Muscle layer of colon (tissue), 2 donors: ENCODE results near the gene POU5F1.
"Not testable (repeated sequence)": the region's sequence is repeated elsewhere in the genome, so short reads cannot be mapped to it uniquely, and the experiment has no call there.

Experiments
- H3K27ac ChIP-seq: one replicate; pipeline ENCODE4 v1.7.0; 2013; ENCODE audit warnings: low read depth, mild to moderate bottlenecking, low read length, moderate library complexity
- H3K27me3 ChIP-seq, 2 donors: one replicate each; pipeline ENCODE4 v1.7.0; 2013; ENCODE audit warnings: low read length in 2 of 2, mild to moderate bottlenecking in 2 of 2; ENCODE audit not compliant: insufficient read depth in 2 of 2, control insufficient read depth in 1 of 2
- H3K36me3 ChIP-seq: one replicate; pipeline ENCODE4 v1.7.0; 2013; ENCODE audit warnings: mild to moderate bottlenecking, low read length; ENCODE audit not compliant: insufficient read depth
- H3K4me1 ChIP-seq: one replicate; pipeline ENCODE4 v1.7.0; 2013; ENCODE audit warnings: mild to moderate bottlenecking, low read length; ENCODE audit not compliant: insufficient read depth
- H3K4me3 ChIP-seq, 2 donors: one replicate each; pipeline ENCODE4 v1.7.0; 2013; ENCODE audit warnings: low read length in 2 of 2, low read depth in 1 of 2, mild to moderate bottlenecking in 1 of 2, moderate library complexity in 1 of 2
- H3K9ac ChIP-seq: one replicate; pipeline ENCODE4 v1.7.0; 2013; ENCODE audit warnings: low read length
- H3K9me3 ChIP-seq: one replicate; pipeline ENCODE4 v1.7.0; 2013; ENCODE audit warnings: mild to moderate bottlenecking, low read length
- donor health status: abdominal sarcoma.
- donor health status: Adenocarcinoma of cecum.

POU5F1 gene

GRCh38 chr6:31170600-31170881 is at the start of gene POU5F1:
TSS of gene POU5F1 (minus strand) at chr6:31170682. CDS start at chr6:31170620, 62 bp downstream.
- no peaks in the 10 kb centered on the region for H3K4me1 ChIP-seq
- H3K9ac ChIP-seq, result no peak within 1 kb of the TSS
- no peaks in the 10 kb centered on the region for H3K27me3 ChIP-seq
- H3K4me3 ChIP-seq, result no peak within 1 kb of the TSS
- H3K9me3 ChIP-seq, result no peaks in the 10 kb centered on the region
- no peak within 1 kb of the TSS for H3K27ac ChIP-seq
- H3K36me3 ChIP-seq, result no peaks in the 10 kb centered on the region

GRCh38 chr6:31216208-31216898 is 45.9 kb upstream of the POU5F1 start:
- H3K36me3 ChIP-seq, result no peaks in the 10 kb centered on the region
- H3K4me1 ChIP-seq, result no peaks in the 10 kb centered on the region
- no peak overlapping the region for H3K4me3 ChIP-seq
- H3K27ac ChIP-seq, result no peak overlapping the region
- H3K27me3 ChIP-seq, result no peaks in the 10 kb centered on the region
- H3K9ac ChIP-seq, result no peak overlapping the region
- no peaks in the 10 kb centered on the region for H3K9me3 ChIP-seq

- not testable (repeated sequence) for H3K4me1 ChIP-seq, H3K27ac ChIP-seq, H3K9me3 ChIP-seq, H3K9ac ChIP-seq, H3K27me3 ChIP-seq, H3K36me3 ChIP-seq, H3K4me3 ChIP-seq
These were observed 44.7 kb upstream of the POU5F1 start for GRCh38 chr6:31215216-31215615.

DNA sequence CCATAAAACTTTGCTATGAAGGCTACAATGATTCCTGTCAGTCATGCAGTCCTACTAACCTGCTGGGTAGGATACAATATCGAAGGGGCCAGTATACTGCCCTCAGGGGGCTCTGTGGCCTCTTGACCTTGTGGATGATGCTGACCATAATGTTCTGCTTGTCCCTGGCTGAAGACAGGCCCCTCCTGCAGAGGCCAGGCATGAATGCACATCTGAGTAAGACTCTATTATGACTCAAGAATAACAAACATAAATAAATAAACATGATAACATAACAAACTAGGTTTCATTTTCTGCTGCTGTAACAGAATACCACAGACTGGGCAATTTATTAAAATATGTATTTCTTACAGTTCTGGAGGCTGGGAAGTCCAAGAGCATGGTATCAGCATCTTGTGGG is 44.0 kb upstream of the POU5F1 start:
- no peak overlapping the region for H3K27ac ChIP-seq
- no peaks in the 10 kb centered on the region for H3K27me3 ChIP-seq
- H3K9ac ChIP-seq, result no peak overlapping the region
- no peaks in the 10 kb centered on the region for H3K4me1 ChIP-seq
- H3K9me3 ChIP-seq, result no peaks in the 10 kb centered on the region
- H3K36me3 ChIP-seq, result no peaks in the 10 kb centered on the region
- H3K4me3 ChIP-seq, result no peak overlapping the region

DNA sequence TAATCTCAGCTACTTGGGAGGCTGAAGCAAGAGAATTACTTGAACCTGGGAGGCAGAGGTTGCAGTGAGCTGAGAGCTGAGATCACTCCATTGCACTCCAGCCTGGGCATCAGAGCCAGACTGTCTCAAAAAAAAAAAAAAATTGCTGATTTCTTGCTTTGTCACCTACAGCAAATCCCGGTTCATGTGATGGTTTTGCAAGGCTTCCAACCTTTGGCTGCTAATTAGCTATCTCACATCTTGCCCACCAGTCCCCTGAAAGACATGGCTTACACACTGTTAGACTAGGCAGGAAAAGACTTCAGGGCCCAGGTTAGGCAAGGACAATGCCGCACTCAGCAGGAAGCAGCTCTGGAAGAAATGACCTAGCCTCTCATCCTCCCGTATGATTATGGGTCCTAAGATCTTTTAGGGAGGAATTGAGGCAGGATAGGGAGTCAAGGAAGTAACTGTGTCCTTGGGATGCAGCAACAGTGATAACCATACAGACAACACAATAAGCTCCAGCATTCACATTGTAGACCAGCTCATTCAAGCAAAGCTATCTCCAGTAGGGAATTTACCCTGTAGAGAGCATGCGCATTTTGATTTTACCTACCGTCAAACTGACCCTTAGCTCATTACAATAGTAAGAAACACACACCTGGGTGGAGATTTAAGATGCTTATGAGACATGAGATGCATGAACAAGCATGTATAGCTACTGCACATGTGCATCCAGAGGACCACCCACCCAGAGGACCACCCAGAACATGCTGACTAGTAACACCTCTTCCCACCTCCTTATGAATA is 40.5 kb upstream of the POU5F1 start:
- Histone ChIP-seq H3K27me3 (no peaks in the 10 kb centered on the region), H3K27ac (no peak overlapping the region), H3K36me3 (no peaks in the 10 kb centered on the region), H3K4me3 (no peak overlapping the region), H3K9me3 (no peaks in the 10 kb centered on the region), H3K4me1 (no peaks in the 10 kb centered on the region), H3K9ac (no peak overlapping the region)

- Histone ChIP-seq H3K27ac (no peak overlapping the region), H3K9ac (no peak overlapping the region), H3K4me3 (no peak overlapping the region), H3K27me3 (no peaks in the 10 kb centered on the region), H3K36me3 (no peaks in the 10 kb centered on the region), H3K4me1 (no peaks in the 10 kb centered on the region), H3K9me3 (no peaks in the 10 kb centered on the region)
These were observed 39.6 kb upstream of the POU5F1 start for GRCh38 chr6:31210123-31210522.

DNA sequence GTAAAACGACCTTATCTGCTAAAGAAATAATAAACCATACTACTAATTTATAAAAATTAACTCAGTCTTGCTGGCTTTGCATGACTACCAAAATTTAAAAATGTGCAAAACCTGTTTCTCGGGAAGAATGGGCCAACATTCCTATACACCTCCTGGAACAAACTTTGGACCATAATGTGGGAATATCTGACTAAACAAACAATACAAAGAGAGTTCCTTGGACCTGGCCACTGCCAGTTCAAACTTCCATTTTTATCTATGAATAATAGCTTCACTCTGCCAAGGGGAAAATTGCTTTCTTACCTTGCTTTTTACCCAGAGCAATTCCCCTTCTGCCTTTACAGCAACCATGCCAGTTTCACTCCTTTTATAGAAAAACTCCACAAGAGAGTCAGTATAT is 38.7 kb upstream of the POU5F1 start:
- no peaks in the 10 kb centered on the region for H3K4me1 ChIP-seq
- no peaks in the 10 kb centered on the region for H3K36me3 ChIP-seq

DNA sequence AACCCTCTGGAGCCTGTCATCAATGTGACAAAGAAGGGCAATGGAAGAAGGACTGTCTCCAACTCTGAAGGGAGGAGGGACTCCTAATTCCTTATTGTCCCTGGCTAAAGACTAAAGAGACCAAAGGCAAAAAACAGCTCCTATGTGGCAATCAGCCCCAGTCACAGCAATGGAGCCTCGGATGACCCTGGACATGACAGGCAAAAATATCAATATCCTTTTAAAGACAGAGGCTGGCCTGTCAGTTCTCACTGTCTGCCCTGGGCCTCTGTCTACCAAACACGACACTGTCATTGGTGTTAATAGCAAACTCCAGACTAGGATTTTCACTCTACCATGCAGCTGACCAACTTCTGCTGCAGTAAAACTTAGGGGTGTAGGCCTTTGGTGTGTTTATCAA is 38.0 kb upstream of the POU5F1 start:
- Histone ChIP-seq H3K4me3 (no peak overlapping the region), H3K9me3 (no peaks in the 10 kb centered on the region), H3K36me3 (no peaks in the 10 kb centered on the region), H3K27ac (no peak overlapping the region), H3K27me3 (no peaks in the 10 kb centered on the region), H3K9ac (no peak overlapping the region), H3K4me1 (peaks cover 2% of the 10 kb centered on the region)

More for the DNA sequence above, 38.7 kb upstream of the POU5F1 start:
- H3K27me3 ChIP-seq, result no peaks in the 10 kb centered on the region
- no peaks in the 10 kb centered on the region for H3K9me3 ChIP-seq
- no peak overlapping the region for H3K4me3 ChIP-seq
- no peak overlapping the region for H3K9ac ChIP-seq
- H3K27ac ChIP-seq, result no peak overlapping the region

GRCh38 chr6:31205638-31206037 is 35.2 kb upstream of the POU5F1 start:
- Histone ChIP-seq H3K9me3 (no peaks in the 10 kb centered on the region), H3K27me3 (no peaks in the 10 kb centered on the region), H3K4me3 (no peak overlapping the region), H3K36me3 (no peaks in the 10 kb centered on the region), H3K9ac (no peak overlapping the region), H3K27ac (no peak overlapping the region), H3K4me1 (peaks cover 12% of the 10 kb centered on the region)

GRCh38 chr6:31204751-31205145 is 34.3 kb upstream of the POU5F1 start:
- Histone ChIP-seq H3K9ac (no peak overlapping the region), H3K4me3 (peak overlapping the region in 1 of 2 donors; percentile 57), H3K36me3 (no peaks in the 10 kb centered on the region), H3K4me1 (peaks cover 12% of the 10 kb centered on the region), H3K9me3 (no peaks in the 10 kb centered on the region), H3K27me3 (no peaks in the 10 kb centered on the region), H3K27ac (no peak overlapping the region)

- peak overlapping the region; percentile 54 to 57 for H3K4me3 ChIP-seq
- H3K27me3 ChIP-seq, result no peaks in the 10 kb centered on the region
- H3K27ac ChIP-seq, result peak overlapping the region; percentile 75
- H3K4me1 ChIP-seq, result peaks cover 12% of the 10 kb centered on the region
- no peaks in the 10 kb centered on the region for H3K36me3 ChIP-seq
- no peak overlapping the region for H3K9ac ChIP-seq
- no peaks in the 10 kb centered on the region for H3K9me3 ChIP-seq
These were observed 33.0 kb upstream of the POU5F1 start for GRCh38 chr6:31203345-31203979.
